Erythroblast (primary cell): ENCODE data around the gene ABCF2.

ENCODE experiments used
- DNase-seq, 2 experiments: peaks; one replicate each; lab custom pipeline; 2025; lab: John Stamatoyannopoulos, UW
- GATA1 ChIP-seq: IDR thresholded peaks from 2 replicates; pipeline ENCODE4 v1.6.1; 2011; ENCODE audit warnings: low read depth, mild to moderate bottlenecking, control low read depth, low read length, moderate library complexity
- POLR2A ChIP-seq: IDR thresholded peaks from 2 replicates; pipeline ENCODE4 v1.6.1; 2011; ENCODE audit warnings: mild to moderate bottlenecking, low read length

ABCF2 gene

GRCh38 chr7:151242159-151243044 is 15.4 kb upstream of the ABCF2 start:
- no peak for DNase-seq
- no peak for TF ChIP-seq GATA1
- no peak for TF ChIP-seq POLR2A

GRCh38 chr7:151241755-151242096 is 14.7 kb upstream of the ABCF2 start:
- TF ChIP-seq POLR2A = no peak
- no peak for TF ChIP-seq GATA1
- no peak for DNase-seq

GRCh38 chr7:151240942-151241754 is 14.1 kb upstream of the ABCF2 start:
- DNase-seq = no peak
- no peak for TF ChIP-seq GATA1
- no peak for TF ChIP-seq POLR2A

GRCh38 chr7:151240536-151240935 is 13.5 kb upstream of the ABCF2 start:
- no peak for TF ChIP-seq GATA1
- DNase-seq = no peak

- TF ChIP-seq GATA1 (no peak), POLR2A (no peak)
- no peak for DNase-seq
These were observed 12.9 kb upstream of the ABCF2 start for GRCh38 chr7:151239837-151240459.

- DNase-seq = no peak
These were observed 12.2 kb upstream of the ABCF2 start for GRCh38 chr7:151238924-151239836.

GRCh38 chr7:151238190-151238810 is 11.3 kb upstream of the ABCF2 start:
- no peak for DNase-seq
- TF ChIP-seq POLR2A (no peak), GATA1 (no peak)

More at GRCh38 chr7:151238924-151239836, 12.2 kb upstream of the ABCF2 start:
- TF ChIP-seq GATA1 (no peak), POLR2A (no peak)

- TF ChIP-seq POLR2A = no peak
- no peak for TF ChIP-seq GATA1
- no peak for DNase-seq
These were observed 10.5 kb upstream of the ABCF2 start for GRCh38 chr7:151237244-151238189.

- no peak for TF ChIP-seq POLR2A
- no peak for TF ChIP-seq GATA1
- DNase-seq = no peak
These were observed 9.4 kb upstream of the ABCF2 start for GRCh38 chr7:151236406-151236805.

GRCh38 chr7:151235091-151235787 is 8.2 kb upstream of the ABCF2 start:
- DNase-seq = no peak
- TF ChIP-seq GATA1 (no peak), POLR2A (no peak)

- no peak for DNase-seq
- TF ChIP-seq POLR2A (no peak), GATA1 (no peak)
These were observed 6.8 kb upstream of the ABCF2 start for GRCh38 chr7:151233804-151234203.
